Psoas muscle (tissue), 8 donors: Measurements from ENCODE around the gene COL18A1. TPM values are rescaled to one million over a fixed set of nuclear protein-coding genes. Genes with fewer than 3 reads are reported as not detected.
A peak's percentile ranks its signal among the peaks of the same experiment; 100 is the strongest.

ENCODE experiments used
- ATAC-seq, 4 donors: fragments of 200-7000 bp; cut with Tn5 transposase; one replicate each; pipeline ENCODE4 v1.9.1; 2020; ENCODE audit warnings: moderate library complexity in 3 of 4, mild to moderate bottlenecking in 2 of 4
- DNase-seq, 2 donors: peaks; one replicate each; pipeline ENCODE4 v3.0.0-alpha.2; 2020
- H3K27ac ChIP-seq: fragments of 200-600 bp; one replicate; pipeline ENCODE4 v1.8.0; 2022
- H3K27me3 ChIP-seq, 3 donors: fragments of 200-600 bp in 1 of 3; one replicate each; pipeline versions ENCODE4 v1.6.1 to v1.8.0; 2013 to 2022; ENCODE audit warnings: low read length in 2 of 3, mild to moderate bottlenecking in 2 of 3, moderate library complexity in 1 of 3; ENCODE audit not compliant: insufficient read depth in 3 of 3
- H3K36me3 ChIP-seq, 2 donors: fragments of 200-600 bp in 1 of 2; one replicate each; pipeline versions ENCODE4 v1.6.1 to v1.8.0; 2013 to 2022; ENCODE audit warnings: low read depth in 1 of 2, mild to moderate bottlenecking in 1 of 2, moderate library complexity in 1 of 2; ENCODE audit not compliant: insufficient read depth in 1 of 2
- H3K4me1 ChIP-seq: fragments of 200-600 bp; one replicate; pipeline ENCODE4 v1.8.0; 2022
- H3K4me3 ChIP-seq: fragments of 200-600 bp; one replicate; pipeline ENCODE4 v1.8.0; 2022; ENCODE audit warnings: mild to moderate bottlenecking
- H3K9me3 ChIP-seq: fragments of 200-600 bp; one replicate; pipeline ENCODE4 v1.8.0; 2022
- WGBS, 3 donors: extraction: QIAGEN DNeasy Blood & Tissue Kit; methylation state at CpG; one replicate each; pipeline versions ENCODE4 v1.1.6 to v1.1.7; 2013; 5-methylcytosine and 5-hydroxymethylcytosine counted together
- intact Hi-C, 2 donors: fragments of 100-400 bp; cut with DNase I; formaldehyde crosslinking; loops; one replicate each; pipeline versions ENCODE4 v1.11.0 to v1.14.2; 2022
- polyA plus RNA-seq, 3 donors: library from polyadenylated mRNA; stranded (reverse); fragments of 200-250 nt; gene quantifications; one replicate each; pipeline ENCODE4 v1.2.3, GENCODE V29; 2013
- total RNA-seq, 4 donors: library from RNA; stranded (reverse); fragmentation: NEBNext Ultra II Directional in 2 of 4; extraction: Animal tissue kit (Norgen Biotek cat#: 25700) in 2 of 4; gene quantifications; one replicate each; pipeline versions ENCODE4 v1.2.1 to v1.2.4, GENCODE V29; 2021 to 2023
- TF ChIP-seq, protein P1 (sequence below): fragments of 200-600 bp; IDR thresholded peaks from one replicate; pipeline ENCODE4 v1.8.0; 2022; ENCODE audit warnings: antibody characterized with exemption
- donor health status: healthy with polysubstance abuse.
- donor health status: DM: no; HTN: no; CAD: no; lungs with moderate emphysema.
- donor health status: Bipolar disorder and iron deficiency.
- donor health status: healthy.
- donor health status: DM: yes; HTN: yes; CAD: no.
- donor health status: DM: no; HTN: no; CAD: no.
- donor health status: DM: no; HTN: no; CAD: no.
- donor health status: DM: yes; HTN: yes; CAD: no.

The COL18A1 gene
- total and polyA plus RNA-seq, 7 donors: 4.8 to 25.3 (median 12.1) TPM

DNA sequence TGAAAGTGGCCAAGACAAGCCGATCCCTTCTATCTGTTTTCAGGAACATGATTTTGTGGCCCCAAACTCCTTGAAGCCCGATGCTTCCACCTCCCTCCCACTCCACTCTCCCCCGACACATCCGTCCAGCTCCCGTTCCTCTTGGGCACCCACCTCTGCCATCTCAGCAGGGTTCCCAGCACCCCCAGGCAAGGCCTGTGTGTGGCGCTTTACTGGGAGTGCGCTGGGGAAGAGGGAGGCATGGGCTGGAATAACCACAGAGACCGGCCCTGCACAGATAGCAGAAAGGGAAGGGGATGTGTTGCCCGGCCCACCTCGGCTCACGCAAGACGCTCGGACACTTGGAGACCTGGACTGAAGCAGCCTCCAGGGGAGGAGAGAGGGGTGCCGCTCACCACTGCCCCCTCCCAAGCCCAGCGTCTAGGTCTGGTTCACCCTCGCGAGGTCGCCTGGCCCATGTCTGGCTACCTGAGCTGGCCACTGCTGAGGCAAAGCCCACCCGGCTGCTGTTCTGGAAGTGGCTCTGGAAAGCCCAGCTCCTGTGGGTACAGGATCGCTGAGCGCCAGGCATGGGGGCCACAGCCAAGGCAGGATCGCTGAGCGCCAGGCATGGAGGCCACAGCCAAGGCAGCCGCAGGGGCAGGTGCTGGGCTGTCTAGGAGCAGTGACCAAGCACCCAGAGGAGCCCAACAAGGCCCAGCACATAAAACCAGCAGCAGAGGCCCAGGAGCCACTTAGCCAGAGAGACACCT, 23.8 kb upstream of the COL18A1 start:
- Histone ChIP-seq H3K27me3 (peaks cover 0 to 45% (median 12%) of the 10 kb centered on the region in 3 donors), H3K27ac (no peak overlapping the region), H3K9me3 (no peaks in the 10 kb centered on the region), H3K4me1 (no peaks in the 10 kb centered on the region), H3K36me3 (no peaks in the 10 kb centered on the region), H3K4me3 (no peak overlapping the region)
- DNase-seq: peak; percentile 10 to 46
- WGBS, 3 donors: 86 to 93% (median 90%) methylated on average over 22 to 24 of the region's 24 CpGs
- ATAC-seq: no peak
- TF ChIP-seq, protein P1, sequence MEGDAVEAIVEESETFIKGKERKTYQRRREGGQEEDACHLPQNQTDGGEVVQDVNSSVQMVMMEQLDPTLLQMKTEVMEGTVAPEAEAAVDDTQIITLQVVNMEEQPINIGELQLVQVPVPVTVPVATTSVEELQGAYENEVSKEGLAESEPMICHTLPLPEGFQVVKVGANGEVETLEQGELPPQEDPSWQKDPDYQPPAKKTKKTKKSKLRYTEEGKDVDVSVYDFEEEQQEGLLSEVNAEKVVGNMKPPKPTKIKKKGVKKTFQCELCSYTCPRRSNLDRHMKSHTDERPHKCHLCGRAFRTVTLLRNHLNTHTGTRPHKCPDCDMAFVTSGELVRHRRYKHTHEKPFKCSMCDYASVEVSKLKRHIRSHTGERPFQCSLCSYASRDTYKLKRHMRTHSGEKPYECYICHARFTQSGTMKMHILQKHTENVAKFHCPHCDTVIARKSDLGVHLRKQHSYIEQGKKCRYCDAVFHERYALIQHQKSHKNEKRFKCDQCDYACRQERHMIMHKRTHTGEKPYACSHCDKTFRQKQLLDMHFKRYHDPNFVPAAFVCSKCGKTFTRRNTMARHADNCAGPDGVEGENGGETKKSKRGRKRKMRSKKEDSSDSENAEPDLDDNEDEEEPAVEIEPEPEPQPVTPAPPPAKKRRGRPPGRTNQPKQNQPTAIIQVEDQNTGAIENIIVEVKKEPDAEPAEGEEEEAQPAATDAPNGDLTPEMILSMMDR: no peak
- intact Hi-C loops: no loop called here

DNA sequence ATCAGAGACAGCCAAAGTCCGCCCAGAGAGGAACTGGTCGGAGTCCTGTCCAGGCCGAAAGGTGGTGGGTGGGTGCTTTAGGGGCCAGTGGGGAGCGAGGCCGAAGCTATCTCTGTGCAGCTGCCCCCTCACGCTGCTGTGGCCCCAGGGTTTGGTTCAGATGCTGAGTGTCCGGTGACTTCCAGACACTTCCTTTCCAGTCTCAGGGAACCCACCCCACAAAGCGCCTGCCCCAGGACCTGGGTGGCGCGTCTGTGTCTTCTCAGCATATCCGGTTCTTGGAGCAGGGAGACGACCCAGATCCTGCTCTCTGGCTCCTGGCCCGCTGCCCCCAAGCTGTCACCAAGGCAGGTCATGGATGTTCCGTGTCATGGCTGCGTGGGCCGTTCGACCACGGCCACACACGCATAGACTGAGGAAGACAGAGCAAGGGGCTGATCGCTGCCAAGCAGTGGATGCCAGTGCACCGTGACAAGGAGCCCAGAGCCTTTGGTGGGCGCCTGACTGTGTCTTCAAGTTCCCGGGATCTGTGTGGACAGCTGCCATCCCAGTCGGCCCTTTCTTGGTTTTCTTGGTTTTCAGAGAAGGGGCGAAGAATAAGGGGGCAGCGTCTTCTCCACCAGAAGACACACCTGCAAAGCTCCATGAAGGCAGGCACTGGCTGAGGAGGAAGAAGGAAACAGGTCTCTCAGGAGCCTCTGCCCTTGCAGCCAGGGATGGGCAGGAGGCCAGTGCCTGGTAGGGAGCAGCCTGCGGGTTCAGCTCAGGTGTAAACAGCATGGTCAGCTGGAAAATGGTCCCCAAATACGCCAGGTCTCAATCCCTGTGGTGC, 22.9 kb upstream of the COL18A1 start:
- DNase-seq (peak; percentile 9 to 46), ATAC-seq (no peak)
- no peak overlapping the region for H3K27ac ChIP-seq
- no peaks in the 10 kb centered on the region for H3K36me3 ChIP-seq
- intact Hi-C loops: no loop called here
- peaks cover under 1% of the 10 kb centered on the region for H3K4me1 ChIP-seq
- WGBS, 3 donors: 90 to 94% (median 93%) methylated on average over 28 of the region's 28 CpGs
- no peak overlapping the region for H3K4me3 ChIP-seq
- TF ChIP-seq, protein P1: no peak
- H3K9me3 ChIP-seq: no peaks in the 10 kb centered on the region
- H3K27me3 ChIP-seq: peaks cover 0 to 53% (median 14%) of the 10 kb centered on the region in 3 donors

DNA sequence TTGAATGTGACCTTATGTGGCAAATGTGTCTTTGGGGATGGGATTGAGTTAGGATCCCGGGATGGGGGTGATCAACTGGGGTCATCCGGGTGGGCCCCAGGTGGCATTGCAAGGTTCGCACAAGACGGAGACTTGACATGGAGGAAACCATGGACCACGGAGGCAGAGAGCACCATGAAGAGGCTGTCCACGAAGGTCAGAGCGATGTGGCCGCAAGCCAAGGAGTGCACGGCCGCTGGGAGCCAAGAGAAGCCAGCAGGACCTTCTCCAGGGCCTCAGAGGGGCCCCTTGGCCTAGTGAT, 22.3 kb upstream of the COL18A1 start:
- no peak for ATAC-seq

DNA sequence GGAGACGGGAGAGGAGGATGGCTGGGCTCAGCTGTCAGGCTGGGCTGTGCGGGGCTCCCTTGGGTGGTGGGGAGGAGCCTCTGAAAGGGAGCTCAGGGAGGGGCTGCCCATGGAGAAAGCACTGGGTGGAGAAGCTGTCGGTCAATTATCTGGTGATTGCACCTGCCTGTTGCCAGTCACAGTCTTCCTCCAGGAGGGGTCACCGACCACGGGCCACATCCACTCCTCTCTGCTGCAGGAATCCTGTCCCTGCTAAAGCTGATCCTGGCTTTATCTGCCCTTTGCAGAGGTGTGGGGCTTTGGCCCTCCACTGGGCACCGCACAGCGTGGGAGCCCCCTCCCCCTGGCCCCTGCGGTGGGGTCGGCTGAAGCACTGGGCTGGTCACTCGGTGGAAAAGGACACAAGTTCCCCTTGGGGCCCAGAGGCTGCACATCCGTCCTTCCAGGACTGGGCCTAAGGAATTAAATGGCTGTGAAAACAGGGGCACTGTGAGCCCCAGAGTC, 21.8 kb upstream of the COL18A1 start:
- no peak overlapping the region for H3K4me3 ChIP-seq
- intact Hi-C loops: no loop called here
- peaks cover 0 to 51% (median 14%) of the 10 kb centered on the region in 3 donors for H3K27me3 ChIP-seq
- H3K36me3 ChIP-seq: no peaks in the 10 kb centered on the region
- no peak overlapping the region for H3K27ac ChIP-seq
- ATAC-seq (no peak), DNase-seq (peak; percentile 5 to 34)
- H3K9me3 ChIP-seq: no peaks in the 10 kb centered on the region
- TF ChIP-seq, protein P1: no peak
- WGBS, 3 donors: 43 to 66% (median 50%) methylated on average over 10 to 11 of the region's 11 CpGs
- peaks cover 4% of the 10 kb centered on the region for H3K4me1 ChIP-seq

More for the DNA sequence above, 22.3 kb upstream of the COL18A1 start:
- peak in 1 of 2 donors; percentile 7 for DNase-seq
- no peak overlapping the region for H3K27ac ChIP-seq
- peaks cover 0 to 48% (median 14%) of the 10 kb centered on the region in 3 donors for H3K27me3 ChIP-seq
- intact Hi-C loops: no loop called here
- peaks cover 4% of the 10 kb centered on the region for H3K4me1 ChIP-seq
- no peak overlapping the region for H3K4me3 ChIP-seq
- TF ChIP-seq, protein P1: no peak
- WGBS, 3 donors: 89 to 97% (median 96%) methylated on average over 10 of the region's 10 CpGs
- no peaks in the 10 kb centered on the region for H3K9me3 ChIP-seq
- H3K36me3 ChIP-seq: no peaks in the 10 kb centered on the region
